PC-3 (cell line): ENCODE results near the gene CPLX3. TPM values are rescaled to one million over a fixed set of nuclear protein-coding genes. Genes with fewer than 3 reads are reported as not detected.

Experiments
- ATAC-seq: fragments of 200-7000 bp; cut with Tn5 transposase; 2 replicates; pipeline ENCODE4 v1.9.1; 2020; ENCODE audit warnings: mild to moderate bottlenecking, moderate library complexity
- BruUV-seq: library from RNA; stranded (reverse); fragments of 400-500 nt; replicated peaks from 2 replicates; lab custom pipeline; 2021; lab: Mats Ljungman, UMichigan
- CTCF ChIA-PET: fragments of 300-600 bp; sonication (Branson Sonifier 250); formaldehyde crosslinking; loops from one replicate; lab custom pipeline; 2022; ENCODE audit warnings: antibody characterized with exemption; lab: Charles Lee
- POLR2A ChIA-PET: fragments of 300-600 bp; sonication (Branson Sonifier 250); formaldehyde crosslinking; loops from one replicate; lab custom pipeline; 2022; ENCODE audit warnings: antibody characterized with exemption; ENCODE audit not compliant: unreplicated experiment; lab: Charles Lee
- DNase-seq: peaks from one replicate; pipeline ENCODE4 v3.0.0-alpha.2; 2015
- H2AFZ ChIP-seq: fragments of 300-600 bp; sonication (generic); 2 replicates; pipeline ENCODE4 v1.6.0; 2016; ENCODE audit warnings: antibody characterized with exemption, low read length
- H3F3A ChIP-seq: fragments of 300-600 bp; sonication (generic); one replicate; pipeline ENCODE4 v1.6.0; 2017; ENCODE audit warnings: antibody characterized with exemption, low read length, control low read depth, mild to moderate bottlenecking; ENCODE audit not compliant: unreplicated experiment
- H3K27ac ChIP-seq: fragments of 300-600 bp; sonication (generic); 2 replicates; pipeline ENCODE4 v1.5.1; 2016; ENCODE audit warnings: mild to moderate bottlenecking, low read length
- H3K27me3 ChIP-seq: fragments of 300-600 bp; sonication (generic); 2 replicates; pipeline ENCODE4 v1.6.1; 2016; ENCODE audit warnings: low read length, mixed read lengths
- H3K36me3 ChIP-seq: fragments of 300-600 bp; sonication (generic); 2 replicates; pipeline ENCODE4 v1.6.1; 2016; ENCODE audit warnings: low read depth, mixed run types, low read length, mixed read lengths
- H3K4me1 ChIP-seq: fragments of 300-600 bp; sonication (generic); 2 replicates; pipeline ENCODE4 v1.5.1; 2016; ENCODE audit warnings: low read length; ENCODE audit not compliant: insufficient read depth
- H3K4me2 ChIP-seq: fragments of 300-600 bp; sonication (generic); 2 replicates; pipeline ENCODE4 v1.6.0; 2016; ENCODE audit warnings: low read length
- H3K4me3 ChIP-seq: fragments of 300-600 bp; sonication (generic); 2 replicates; pipeline ENCODE4 v1.5.1; 2016; ENCODE audit warnings: mild to moderate bottlenecking, low read length, mixed read lengths
- H3K79me2 ChIP-seq: fragments of 300-600 bp; sonication (generic); 2 replicates; pipeline ENCODE4 v1.6.1; 2017; ENCODE audit warnings: low read length, mixed read lengths
- H3K9ac ChIP-seq: fragments of 300-600 bp; sonication (generic); 2 replicates; pipeline ENCODE4 v1.6.0; 2016; ENCODE audit warnings: mild to moderate bottlenecking, low read length
- H3K9me2 ChIP-seq: fragments of 300-600 bp; sonication (generic); replicated peaks from 2 replicates; pipeline ENCODE4 v1.6.1; 2016; ENCODE audit warnings: mixed run types, low read length, mixed read lengths
- H3K9me3 ChIP-seq: fragments of 300-600 bp; sonication (generic); 2 replicates; pipeline ENCODE4 v1.6.1; 2016; ENCODE audit warnings: low read length, mixed read lengths
- H4K20me1 ChIP-seq: fragments of 300-600 bp; sonication (generic); 2 replicates; pipeline ENCODE4 v1.6.1; 2016; ENCODE audit warnings: low read length, mixed read lengths
- EZH2 ChIP-seq: fragments of 300-600 bp; sonication (generic); IDR thresholded peaks from one replicate; pipeline ENCODE4 v1.6.1; 2017; ENCODE audit warnings: antibody characterized with exemption, mild to moderate bottlenecking, low read length; ENCODE audit not compliant: unreplicated experiment
- EZH2phosphoT487 ChIP-seq: fragments of 300-600 bp; sonication (generic); IDR thresholded peaks from 2 replicates; pipeline ENCODE4 v1.6.1; 2018; ENCODE audit warnings: mild to moderate bottlenecking, antibody characterized with exemption, low read length, borderline replicate concordance
- intact Hi-C: fragments of 100-400 bp; cut with micrococcal nuclease; formaldehyde crosslinking; loops from 2 replicates; pipeline ENCODE4 v1.9.0; 2023
- total RNA-seq: library from RNA; depleted of rRNA; stranded (reverse); fragments of >200 nt; gene quantifications from 2 replicates; pipeline ENCODE4 v1.2.3, GENCODE V29; 2014
- TF ChIP-seq, protein P1 (sequence below): fragments of 300-600 bp; sonication (generic); conservative IDR thresholded peaks from 2 replicates; pipeline ENCODE4 v1.5.1; 2017; ENCODE audit warnings: antibody characterized with exemption, low read depth, mild to moderate bottlenecking, low read length

Gene CPLX3
- total RNA-seq, 1 experiment from 2014 or later, result not detected

DNA sequence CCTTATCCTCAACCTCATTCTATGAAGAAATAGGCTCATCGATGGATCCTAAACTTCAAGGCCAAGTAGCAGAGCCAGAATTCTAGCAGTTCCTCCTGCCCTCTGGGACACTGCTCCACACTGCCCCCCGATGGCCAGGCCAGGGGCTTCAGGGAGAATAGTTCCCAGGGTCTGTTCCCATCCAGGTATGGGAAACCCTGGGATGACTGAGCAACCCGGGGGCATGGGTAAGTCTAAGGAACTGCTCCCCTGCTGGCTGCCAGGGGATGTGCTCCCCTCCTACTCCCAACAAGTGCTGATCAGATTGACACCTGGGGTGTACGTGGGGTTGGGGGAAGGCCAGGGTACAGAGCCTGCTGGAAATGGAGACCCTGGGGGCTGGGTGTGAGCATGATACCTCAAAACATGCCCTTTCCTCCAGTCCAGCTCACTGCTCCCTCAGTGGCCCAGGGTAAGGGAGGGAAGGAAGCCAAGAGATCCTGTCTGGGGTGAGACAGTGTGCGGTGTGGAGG, 8.9 kb downstream of the CPLX3 start:
- H3K79me2 ChIP-seq, result no peaks in the 10 kb centered on the region
- TF ChIP-seq, protein P1, sequence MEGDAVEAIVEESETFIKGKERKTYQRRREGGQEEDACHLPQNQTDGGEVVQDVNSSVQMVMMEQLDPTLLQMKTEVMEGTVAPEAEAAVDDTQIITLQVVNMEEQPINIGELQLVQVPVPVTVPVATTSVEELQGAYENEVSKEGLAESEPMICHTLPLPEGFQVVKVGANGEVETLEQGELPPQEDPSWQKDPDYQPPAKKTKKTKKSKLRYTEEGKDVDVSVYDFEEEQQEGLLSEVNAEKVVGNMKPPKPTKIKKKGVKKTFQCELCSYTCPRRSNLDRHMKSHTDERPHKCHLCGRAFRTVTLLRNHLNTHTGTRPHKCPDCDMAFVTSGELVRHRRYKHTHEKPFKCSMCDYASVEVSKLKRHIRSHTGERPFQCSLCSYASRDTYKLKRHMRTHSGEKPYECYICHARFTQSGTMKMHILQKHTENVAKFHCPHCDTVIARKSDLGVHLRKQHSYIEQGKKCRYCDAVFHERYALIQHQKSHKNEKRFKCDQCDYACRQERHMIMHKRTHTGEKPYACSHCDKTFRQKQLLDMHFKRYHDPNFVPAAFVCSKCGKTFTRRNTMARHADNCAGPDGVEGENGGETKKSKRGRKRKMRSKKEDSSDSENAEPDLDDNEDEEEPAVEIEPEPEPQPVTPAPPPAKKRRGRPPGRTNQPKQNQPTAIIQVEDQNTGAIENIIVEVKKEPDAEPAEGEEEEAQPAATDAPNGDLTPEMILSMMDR, result peak; percentile 96
- TF ChIP-seq EZH2, result no peak
- no peaks in the 10 kb centered on the region for H3K4me1 ChIP-seq
- no peak overlapping the region for H3K4me3 ChIP-seq
- H3K27ac ChIP-seq, result no peak overlapping the region
- H3K9me3 ChIP-seq, result no peaks in the 10 kb centered on the region
- H3K9me2 ChIP-seq, result no peaks in the 10 kb centered on the region
- no peak overlapping the region for H3K9ac ChIP-seq
- POLR2A ChIA-PET, result no interaction called here
- no peak overlapping the region for H3K4me2 ChIP-seq
- no TSS peak for BruUV-seq
- H2AFZ ChIP-seq, result no peak overlapping the region
- H3K27me3 ChIP-seq, result no peaks in the 10 kb centered on the region
- no peaks in the 10 kb centered on the region for H4K20me1 ChIP-seq
- intact Hi-C loops, result loop anchor here (1.0 kb wide), 2 partner anchors 55 to 64 kb away; no protein-coding TSS in a partner anchor
- H3K36me3 ChIP-seq, result no peaks in the 10 kb centered on the region
- ATAC-seq (peak; percentile 94), DNase-seq (peak; percentile 88)
- CTCF ChIA-PET, result no interaction called here
- H3F3A ChIP-seq, result no peaks in the 10 kb centered on the region

DNA sequence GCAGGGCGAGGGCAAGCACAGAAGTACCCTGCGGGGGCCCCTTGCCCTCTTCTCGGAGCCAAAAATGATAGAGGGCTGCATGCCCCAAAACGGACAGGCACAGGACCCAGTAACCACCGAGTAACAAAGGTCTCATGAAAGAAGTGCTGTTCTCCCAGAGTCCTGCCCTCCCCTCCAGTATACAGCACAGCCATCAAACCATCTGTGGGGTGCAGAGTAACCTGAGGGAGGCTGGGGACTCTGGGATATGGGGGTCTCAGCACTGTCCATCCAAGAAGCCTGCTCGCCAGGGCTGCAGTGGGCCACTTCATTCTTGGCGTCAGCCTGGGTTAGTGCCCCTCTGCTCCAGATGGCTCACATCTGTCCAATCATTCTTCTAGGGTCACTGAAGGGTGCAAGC, 10.4 kb downstream of the CPLX3 start:
- intact Hi-C loops, result no loop called here
- Histone ChIP-seq H3K4me2 (no peak overlapping the region), H3K36me3 (no peaks in the 10 kb centered on the region), H3K27ac (no peak overlapping the region), H3K4me1 (peaks cover 2% of the 10 kb centered on the region), H3K9ac (no peak overlapping the region), H3K9me2 (no peaks in the 10 kb centered on the region), H3F3A (no peaks in the 10 kb centered on the region), H3K27me3 (no peaks in the 10 kb centered on the region), H3K9me3 (no peaks in the 10 kb centered on the region), H3K4me3 (no peak overlapping the region), H3K79me2 (0 out of 2 replicates have a peak, but pooled peaks cover 2% of the 10 kb centered on the region), H2AFZ (no peak overlapping the region), H4K20me1 (no peaks in the 10 kb centered on the region)
- DNase-seq, result no peak
- no peak for ATAC-seq
- ChIA-PET POLR2A (no interaction called here), CTCF (interaction anchor here (0.7 kb wide), 1 partner anchor 47 kb away, joined by 3 read pairs; no protein-coding TSS in a partner anchor)
- no TSS peak for BruUV-seq
- TF ChIP-seq, protein P1, result no peak
- TF ChIP-seq EZH2, result no peak
- no peak for TF ChIP-seq EZH2phosphoT487

DNA sequence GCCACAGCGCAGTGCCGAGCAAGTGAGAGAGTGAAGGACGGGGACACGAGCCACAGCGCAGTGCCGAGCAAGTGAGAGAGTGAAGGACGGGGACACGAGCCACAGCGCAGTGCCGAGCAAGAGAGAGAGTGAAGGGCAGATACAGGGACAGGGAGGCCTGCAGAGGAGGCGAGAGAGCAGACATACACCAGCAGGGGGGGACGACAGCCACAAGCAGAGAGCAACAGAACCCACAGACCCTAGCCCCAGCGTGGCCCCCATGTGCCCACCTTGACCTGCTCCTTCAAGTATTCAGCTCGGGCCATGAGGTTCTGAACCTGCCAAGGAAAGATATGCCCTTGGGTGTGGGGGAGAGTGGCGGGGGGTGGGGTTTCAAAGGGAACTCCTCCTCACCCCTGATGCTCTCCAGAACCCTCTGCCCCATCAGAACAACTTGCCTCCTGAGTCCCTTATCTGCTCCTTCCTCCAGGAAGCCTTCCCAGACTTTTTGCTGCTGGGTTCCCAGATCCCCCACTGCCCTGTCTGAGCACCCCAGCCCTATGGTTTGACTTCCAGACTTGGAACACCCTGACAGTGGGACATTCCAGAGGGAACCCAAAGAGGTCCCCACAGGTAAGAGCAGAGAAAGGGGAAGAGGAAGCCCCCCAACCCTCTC, 11.2 kb downstream of the CPLX3 start:
- Histone ChIP-seq H3K36me3 (no peaks in the 10 kb centered on the region), H3K27me3 (no peaks in the 10 kb centered on the region), H3K4me1 (peaks cover 8% of the 10 kb centered on the region), H3K4me2 (no peak overlapping the region), H3K79me2 (0 out of 2 replicates have a peak, but pooled peaks cover 5% of the 10 kb centered on the region), H3K9me3 (no peaks in the 10 kb centered on the region), H3K9ac (no peak overlapping the region), H3K9me2 (no peaks in the 10 kb centered on the region), H2AFZ (no peak overlapping the region), H3F3A (no peaks in the 10 kb centered on the region), H3K27ac (no peak overlapping the region), H4K20me1 (no peaks in the 10 kb centered on the region), H3K4me3 (no peak overlapping the region)
- intact Hi-C loops, result no loop called here
- POLR2A ChIA-PET, result no interaction called here
- DNase-seq, result no peak
- no peak for ATAC-seq
- TF ChIP-seq EZH2 (no peak), EZH2phosphoT487 (no peak)
- CTCF ChIA-PET, result no interaction called here
- no TSS peak for BruUV-seq
